HG03520 (cell line): ENCODE measurements around the gene KIRREL3.

Source experiments
- ATAC-seq: cut with Tn5 transposase; IDR thresholded peaks from one replicate; pipeline ENCODE4 v1.9.1; 2021; ENCODE audit warnings: mild to moderate bottlenecking, moderate library complexity; ENCODE audit not compliant: unreplicated experiment

Gene KIRREL3

DNA sequence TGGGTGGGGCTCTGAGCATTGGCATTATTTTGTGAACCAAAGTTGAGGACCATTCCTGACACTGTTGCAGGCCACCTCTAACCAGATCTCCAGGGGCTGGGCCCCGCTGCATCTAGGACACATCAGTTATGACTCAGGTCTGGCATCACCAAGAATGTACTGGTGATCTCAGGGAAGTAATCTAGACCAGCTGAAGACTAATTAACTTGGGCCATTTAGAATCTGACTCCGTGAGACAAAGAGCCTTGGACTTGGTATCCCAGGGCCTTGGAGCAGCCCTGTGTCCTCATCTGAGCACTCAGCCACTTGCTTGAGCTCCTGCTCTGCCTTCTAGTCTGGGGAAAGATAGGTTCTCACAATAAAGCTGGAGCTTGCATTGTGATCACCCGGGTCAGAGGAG lies 200.6 kb downstream of the KIRREL3 start:
- ATAC-seq = no peak

DNA sequence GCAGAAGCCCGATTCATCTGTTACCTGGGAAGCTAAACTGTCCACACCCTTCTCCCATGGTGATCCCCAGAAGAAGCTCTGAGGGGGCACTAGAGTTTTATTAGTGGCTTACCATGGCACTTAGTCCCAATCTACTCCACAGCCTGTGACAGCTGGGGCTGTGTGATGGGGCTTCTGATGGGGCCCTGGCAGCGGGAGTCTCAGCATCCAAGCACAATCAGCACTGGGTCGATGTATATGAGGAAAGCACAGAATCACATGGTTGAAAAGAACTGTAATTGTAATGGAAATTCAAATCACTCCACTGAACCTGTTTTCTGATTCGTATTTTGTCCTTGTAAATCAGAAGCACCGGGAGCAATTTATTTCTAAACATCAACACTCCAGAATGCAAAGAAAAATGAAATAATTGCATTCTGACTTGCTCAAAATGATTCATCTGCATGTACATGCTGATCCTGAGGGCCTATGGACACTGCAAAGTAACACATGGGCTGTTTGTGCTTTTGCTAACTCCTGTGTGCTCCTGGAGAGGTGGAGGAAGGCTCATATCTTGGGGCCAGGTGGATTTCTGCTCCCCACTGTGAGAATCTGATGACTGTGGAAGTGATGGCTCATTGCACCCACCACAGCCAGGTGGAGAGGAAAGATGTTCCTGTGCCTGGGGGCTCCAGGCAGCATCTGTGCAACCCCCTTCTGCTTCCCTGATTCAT lies 203.0 kb downstream of the KIRREL3 start:
- ATAC-seq = no peak

DNA sequence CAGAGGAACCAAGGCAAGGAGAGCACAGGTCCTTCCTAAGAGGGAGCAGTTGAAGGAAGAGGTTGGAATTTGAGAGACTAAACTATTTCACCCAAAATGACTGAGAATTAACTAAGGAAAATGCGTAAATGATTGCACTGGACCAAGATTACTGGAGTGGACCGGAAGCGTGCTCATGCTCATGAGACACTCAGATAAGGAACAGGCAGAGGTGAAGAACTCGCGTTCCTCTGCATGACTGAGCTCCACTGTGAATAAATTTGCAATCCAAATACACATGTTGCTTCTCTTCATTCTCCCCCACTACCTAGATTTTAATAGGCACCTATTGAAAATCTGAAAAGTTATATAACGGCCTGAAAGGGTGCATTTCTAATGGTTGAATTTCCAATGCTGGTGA lies 207.0 kb downstream of the KIRREL3 start:
- ATAC-seq = no peak

DNA sequence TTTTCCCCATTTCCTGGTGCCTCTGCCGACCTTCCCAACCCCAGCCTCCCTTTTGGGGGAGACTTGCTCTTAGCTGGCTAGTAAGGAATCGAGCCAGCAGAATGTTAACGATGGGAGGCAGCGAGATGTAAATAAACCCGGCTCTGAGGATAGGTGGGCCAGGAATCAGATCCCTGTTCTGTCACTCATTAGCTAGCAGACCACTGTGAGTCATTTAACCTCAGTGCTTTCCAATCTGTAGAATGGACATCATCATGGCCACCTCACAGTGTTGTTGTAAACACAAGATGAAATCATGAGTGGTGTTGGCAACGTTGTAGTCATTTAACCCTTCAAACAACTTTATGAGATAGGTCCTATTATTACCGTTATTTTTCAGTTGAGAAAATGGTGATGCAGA lies 208.6 kb downstream of the KIRREL3 start:
- no peak for ATAC-seq

DNA sequence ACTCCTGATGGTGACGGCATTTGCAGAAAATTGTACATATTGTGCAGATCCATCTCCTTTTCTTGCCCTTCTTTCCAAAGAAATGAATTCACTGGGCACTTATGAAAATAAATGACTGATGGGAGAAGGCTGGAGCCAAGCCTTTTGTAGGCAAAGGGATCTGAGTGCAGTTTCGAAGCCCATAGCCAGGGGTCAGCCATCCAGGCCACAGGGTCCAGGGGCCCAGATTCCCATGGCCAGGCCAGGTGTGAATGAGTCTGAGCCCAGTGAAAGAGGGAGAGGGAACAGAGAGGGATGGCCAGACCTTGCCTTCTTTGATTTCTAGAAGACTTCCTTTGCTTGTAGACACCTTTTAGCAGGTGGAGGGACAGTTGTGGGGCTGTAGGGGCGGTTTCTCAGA lies 209.1 kb downstream of the KIRREL3 start:
- ATAC-seq = no peak

DNA sequence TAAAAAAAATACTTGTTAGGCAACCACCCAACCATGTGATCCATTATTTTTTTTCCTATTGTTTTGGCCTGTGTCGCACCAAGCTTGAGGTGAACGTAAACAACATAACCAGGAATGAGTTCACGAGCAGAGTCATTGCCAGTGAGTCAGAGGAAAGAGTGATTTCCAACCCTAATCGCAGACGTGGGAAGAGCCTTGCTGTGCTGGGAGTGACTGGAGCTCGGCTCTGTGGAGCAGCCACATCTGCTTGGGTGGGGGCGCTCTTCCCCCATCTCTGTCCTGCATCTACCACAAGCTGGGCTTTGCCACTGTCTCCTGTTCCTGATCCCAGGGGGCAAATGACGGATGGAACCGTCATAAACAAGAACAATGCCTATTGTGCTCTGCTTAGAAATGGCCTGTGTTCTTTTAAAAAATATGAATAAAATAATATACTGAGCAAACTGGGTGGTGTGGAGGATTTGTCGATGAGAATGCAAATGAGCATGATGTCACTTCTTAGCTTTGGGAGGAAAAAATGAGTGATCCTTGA lies 210.0 kb downstream of the KIRREL3 start:
- ATAC-seq = no peak

DNA sequence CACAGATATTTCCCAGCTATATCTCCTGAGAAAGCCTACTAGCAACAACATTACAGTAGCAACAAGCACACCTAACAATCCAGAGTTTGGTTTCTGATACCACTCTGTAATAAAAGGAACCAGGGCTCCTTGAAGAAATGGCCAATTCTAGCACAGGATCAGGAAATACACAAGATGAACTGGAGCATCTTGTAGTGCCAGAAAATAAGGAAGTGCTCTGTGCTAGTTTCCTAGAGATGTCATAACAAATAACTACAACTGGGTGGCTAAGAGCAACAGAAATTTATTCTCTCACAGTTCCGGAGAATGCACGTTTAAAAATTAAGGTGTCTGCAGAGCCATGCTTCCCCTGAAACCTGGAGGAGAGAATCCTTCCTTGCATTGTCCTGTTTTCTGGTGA lies 217.8 kb downstream of the KIRREL3 start:
- ATAC-seq = no peak

DNA sequence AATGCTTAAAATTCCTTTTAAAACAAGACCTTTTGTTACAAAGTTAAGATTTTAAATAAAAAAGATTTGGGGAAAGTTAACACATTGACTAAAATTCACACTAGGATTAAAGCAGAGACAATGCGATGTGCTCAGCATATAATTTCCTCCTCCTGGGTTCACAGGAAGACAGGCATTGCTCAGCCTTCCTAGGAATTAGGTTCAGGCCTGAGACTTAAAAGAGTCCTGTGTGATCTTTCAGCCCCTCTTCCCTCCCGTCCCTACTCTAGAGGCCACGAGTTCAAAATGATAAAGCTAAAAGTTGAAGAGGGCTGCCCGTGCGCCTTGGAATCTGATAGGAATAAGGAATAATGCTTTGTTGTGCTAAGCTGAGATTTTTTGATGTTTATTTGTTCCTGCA lies 218.6 kb downstream of the KIRREL3 start:
- ATAC-seq = no peak

DNA sequence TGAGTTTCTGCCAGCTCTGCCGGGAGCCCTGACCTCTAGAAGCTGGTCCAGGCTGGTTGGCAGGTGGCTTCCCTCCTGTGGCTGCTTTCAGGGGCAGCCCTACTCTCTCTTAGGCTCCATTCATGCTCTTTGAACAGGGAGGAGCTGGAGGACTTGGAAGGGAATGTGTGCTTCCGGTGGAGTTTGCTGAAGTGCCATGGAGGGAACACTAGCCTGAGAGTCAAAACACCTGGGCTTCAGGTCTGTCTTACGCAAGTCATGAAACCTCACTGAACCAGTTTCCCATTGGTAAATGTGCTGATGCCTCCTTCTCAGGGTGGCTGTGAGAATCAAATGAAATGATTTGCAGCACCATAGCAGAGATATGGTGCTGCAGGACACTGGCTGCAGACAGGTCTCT lies 224.5 kb downstream of the KIRREL3 start:
- no peak for ATAC-seq

DNA sequence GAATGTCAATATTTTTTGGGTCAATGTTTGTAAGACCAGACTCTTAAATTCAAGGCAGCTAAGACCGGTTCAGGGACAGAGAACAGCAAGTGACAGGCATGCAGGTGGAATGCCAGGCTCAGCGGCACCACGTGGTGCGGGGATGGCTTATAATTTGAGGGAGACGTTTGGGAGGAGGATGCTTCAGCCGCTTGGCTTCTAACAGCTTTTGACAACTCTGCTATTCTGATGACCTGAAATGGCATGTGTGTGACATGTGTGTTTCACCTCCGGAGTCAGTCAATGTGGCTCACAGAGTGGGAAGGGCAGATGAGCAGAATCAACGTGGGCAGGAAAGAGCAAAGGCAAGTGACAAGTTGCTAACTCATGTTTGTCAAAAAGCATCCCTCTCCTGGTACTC lies 228.3 kb downstream of the KIRREL3 start:
- no peak for ATAC-seq

DNA sequence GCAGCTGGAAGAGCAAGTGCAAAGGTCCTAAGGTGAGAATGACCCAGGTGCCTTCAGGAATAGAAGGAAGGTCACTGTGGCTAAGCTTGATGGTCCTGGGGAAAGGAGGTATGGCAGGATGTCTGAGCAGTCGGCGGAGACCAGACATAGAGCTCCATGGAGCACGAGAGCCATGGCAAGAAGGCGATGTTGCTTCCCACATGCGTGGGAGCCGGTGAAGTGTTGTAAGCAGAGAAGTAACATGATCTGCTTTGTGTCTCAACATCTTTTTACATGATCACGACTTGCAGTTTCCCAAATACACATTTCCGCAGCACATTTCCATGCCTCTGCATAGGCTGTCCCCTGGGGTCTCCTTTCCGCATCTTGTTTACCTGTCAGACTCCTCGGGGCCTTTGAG lies 231.9 kb downstream of the KIRREL3 start:
- no peak for ATAC-seq

DNA sequence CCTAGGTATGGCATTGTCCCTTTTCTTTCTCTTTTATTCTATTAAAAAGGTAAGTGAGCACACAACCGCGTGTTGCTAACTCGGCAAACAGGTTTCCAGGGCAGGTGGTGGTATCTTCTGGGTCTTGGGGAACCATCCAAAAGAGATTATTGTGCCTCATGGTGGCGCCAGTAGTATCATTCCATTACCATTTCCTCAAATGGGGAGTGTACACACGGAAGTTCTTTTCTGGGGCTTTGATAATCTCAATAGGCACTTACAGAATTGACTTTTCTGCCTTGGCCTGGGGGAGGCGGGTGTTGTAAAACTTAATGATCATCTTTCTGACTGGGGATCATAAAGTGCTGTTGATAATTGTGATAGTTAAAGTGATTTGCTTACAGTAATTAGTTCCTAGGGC lies 234.1 kb downstream of the KIRREL3 start:
- no peak for ATAC-seq

DNA sequence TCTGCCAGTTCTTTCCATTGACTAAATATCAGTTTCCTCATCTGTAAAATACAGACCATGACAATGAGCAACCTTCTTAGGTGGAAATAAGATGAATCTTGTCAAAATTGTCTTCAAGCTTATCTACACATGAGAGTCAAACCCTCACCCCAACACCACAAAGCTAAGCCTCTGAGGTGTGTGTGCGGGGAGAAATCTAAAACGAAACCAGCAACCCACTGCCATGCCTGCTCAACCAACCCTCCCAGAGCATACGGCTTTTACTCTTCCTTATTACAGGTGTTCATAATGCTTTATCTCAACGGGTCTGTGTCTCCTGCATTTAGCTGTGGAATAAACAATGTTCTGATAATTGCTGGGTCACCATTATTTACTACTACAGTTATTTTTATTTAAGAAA lies 235.4 kb downstream of the KIRREL3 start:
- ATAC-seq = no peak

DNA sequence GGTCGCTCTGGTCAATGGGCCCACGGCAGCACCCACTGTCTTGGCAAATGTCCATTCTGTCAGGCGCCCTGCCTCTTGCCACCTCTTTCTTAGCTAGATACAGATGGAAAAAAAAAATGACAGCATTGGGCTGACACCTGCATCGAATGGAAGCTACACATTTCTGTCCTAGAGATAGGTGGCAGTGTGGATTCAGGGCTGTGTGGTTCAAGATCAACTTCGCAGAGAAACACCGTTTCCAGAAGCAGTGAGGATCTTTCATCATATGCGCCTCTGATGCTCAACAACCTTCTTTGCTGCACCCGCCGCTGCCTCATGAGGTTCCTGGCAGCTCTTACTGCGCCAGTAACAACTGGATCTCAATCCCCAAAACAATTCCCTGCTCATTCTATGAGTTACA lies 236.3 kb downstream of the KIRREL3 start:
- no peak for ATAC-seq

DNA sequence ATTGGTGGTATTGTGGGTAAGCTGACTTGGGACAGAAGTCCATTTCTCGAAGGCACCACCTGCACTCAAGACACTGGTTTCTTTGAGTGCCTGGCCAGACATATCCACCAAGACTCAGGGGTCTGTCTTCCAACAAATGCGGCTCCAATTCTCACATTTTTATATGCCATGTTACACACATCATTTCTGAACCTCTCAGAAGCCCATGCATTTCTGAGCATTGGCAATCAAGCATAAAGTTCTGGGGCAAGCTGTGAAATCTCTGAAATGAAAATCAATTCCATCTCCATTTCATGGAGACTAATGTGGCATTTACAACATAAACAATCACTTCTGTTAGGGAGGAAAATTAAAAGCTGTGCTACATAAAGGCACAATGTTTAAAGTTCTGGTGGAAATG lies 243.7 kb downstream of the KIRREL3 start:
- ATAC-seq = no peak

DNA sequence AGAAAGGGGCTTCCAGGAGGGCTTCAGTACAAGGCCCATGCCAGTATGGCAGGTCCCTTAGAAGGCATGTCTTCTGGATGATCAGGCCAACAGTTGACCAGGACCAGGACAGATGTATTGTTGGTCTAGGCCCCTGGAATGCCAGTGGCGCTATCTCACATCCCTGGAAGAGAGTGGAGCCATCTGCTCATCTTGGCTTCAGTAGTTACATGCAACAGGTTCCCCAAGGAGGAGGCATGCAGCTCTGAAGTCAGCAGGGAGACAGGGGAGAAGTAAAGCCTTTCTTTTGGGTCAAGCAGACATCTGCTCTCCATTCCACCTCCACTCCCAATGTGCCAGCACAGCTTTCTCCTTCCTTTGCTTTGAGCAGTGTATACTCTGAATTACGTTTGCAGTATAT lies 244.1 kb downstream of the KIRREL3 start:
- ATAC-seq = no peak

DNA sequence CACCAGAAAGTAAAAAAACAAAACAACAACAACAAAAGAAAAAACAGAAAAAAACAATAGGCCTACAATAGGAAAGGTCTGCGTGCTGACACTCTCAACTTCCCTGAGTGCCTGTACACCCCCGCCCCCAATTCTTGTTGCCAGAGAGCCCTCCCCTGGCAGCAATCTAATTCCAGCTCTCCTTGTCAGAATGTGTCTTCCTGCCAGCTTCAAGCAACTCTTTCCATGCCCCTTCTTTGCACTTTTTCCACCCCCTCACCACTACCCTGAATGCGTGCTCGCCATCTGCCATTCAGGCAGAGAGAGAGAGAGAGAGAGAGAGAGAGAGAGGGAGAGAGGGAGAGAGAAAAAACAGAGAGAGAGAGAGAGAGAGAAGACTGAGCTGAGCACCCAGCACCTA lies 245.0 kb downstream of the KIRREL3 start:
- no peak for ATAC-seq

DNA sequence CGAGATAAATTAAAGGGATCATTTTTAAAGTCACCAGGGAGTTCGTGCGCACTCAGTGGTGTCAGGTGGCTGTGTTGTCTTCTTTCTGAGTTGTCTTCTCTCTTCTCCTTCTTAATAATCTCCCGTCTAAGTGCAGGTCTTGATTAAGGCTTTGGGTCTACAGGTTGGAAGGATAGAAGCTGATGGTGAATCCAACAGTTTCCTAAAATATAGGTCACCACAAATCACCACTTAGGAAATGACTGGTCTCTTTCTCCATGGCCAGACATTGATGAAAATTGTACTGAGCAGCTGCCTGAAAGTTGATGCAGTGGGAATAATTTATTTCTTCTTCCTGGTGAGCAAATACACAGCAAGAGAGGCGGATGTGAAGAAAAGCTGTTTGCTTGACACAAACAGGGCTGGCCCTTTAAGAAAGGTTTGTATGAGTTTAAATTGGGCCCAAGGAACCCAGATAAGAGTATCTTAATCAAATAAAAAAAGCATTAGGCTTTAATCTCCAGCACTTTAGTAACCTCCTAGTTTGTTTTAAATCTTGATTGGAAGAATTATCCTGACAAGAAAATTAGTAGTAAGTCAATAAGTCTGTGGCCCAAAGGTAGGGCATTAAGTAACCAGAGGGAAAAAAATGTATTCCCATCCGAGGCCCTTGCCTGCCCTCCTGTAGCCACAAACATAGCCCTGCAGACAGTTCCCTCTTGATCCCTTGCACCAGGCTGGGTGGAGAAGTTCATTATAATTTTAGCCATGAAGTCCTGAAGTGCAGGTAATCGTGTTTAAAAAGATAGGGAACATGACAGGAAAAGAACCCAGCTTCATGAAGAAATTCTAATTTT lies 245.8 kb downstream of the KIRREL3 start:
- no peak for ATAC-seq

DNA sequence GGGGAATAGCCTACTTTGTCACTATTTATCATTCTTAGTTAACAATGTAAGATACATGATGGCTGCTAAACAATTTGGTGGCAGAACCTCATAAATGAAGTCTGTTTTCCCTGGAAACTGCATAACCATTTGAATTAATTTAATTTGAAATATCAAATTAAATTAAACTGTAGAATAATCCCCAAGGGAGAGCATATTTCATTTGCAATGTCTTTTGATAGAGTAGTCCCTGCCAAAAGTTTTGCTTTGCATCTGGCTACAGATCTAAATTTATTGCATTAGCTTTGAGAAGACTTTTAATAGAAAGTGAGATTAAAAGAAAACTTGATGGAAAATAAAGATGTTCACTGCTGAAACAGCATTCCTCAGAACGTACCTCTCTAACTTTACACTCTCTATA lies 246.6 kb downstream of the KIRREL3 start:
- no peak for ATAC-seq

DNA sequence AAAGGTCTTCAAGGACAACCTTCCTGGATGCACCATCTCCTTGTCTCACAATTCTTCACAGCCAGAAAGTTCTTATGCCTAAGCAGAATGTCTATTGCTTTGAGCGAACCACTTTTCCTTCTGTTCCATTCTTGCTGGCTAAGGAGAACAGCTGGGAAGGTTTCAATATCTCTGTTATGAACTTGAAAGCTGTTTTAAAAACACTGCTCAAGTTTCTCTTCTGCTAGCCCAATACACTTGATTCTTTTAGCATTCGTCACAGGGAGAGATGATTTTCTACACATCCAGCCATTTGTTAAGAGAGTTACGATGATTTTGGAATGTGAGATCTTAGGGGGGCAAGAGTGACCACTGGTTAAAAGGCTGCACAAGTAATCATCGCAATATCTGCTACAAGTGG lies 249.3 kb downstream of the KIRREL3 start:
- ATAC-seq = no peak

DNA sequence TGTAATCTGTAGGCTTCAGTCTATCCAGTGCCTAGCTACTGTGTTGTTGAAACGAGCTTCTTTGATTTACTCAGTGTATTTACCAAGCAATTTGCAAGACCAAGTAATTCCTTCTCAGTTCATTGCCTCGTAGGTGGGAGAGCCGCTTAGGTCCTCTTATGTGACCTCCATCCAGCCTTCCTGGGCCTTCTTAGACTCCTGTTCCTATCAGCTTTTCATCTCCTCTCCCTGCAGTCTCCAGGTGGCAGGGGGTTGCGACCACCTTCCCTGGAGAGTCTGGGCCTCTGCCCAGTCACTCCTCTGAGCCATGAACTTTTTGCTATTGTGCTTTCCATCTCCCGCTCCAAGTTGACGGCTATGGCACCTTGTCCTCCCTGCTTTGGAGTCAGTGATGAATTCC lies 251.8 kb downstream of the KIRREL3 start:
- ATAC-seq = no peak

DNA sequence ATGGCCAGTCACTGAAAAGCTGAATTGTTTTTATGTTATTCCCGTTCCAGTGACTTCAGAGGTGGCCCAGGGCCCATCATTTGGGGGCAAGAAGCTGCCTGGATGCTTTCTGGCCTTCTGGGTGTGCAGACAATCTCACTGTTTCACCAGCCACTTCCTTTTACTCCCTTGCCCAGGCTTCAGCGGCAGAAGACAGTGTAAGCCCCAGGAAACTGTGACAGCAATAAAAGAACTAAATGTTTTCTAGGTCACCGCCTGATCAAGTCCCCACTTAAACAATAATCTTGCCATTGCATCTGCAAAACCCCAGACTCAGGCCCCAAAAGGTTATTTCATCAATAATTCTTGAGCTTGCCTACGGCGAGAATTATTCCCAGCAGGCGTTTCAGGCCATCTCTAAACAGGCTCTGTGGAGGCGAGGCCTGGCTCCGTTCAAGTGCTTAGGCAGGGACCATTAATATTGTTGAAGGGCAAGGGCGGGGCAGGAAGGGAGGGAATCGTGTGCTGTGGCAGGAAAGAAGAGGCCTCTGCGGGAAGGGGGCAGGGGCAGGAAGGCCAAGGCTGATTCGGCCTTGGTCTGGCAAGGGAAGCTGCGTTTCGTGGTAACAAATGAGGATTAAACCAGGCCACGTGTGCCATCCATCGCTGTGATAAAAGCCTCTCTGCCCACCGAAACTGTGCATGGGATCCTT lies 252.3 kb downstream of the KIRREL3 start:
- ATAC-seq = no peak
